Measurements from ENCODE around the gene CD37. TPM values are rescaled to one million over a fixed set of nuclear protein-coding genes. Genes with fewer than 3 reads are reported as not detected.

Gene CD37
- total and polyA plus RNA-seq, 7 experiments from 2014 or later, result 192 to 416 (median 330) TPM

Small RNA genes within 50 kb of the gene (microRNA-seq; reads per million reads assigned to microRNA genes)
- not detected for gene MIR4324 (ENCODE audit: borderline microRNAs expressed)

Other genes with a start within 250 kb of the CD37 start
- 100 to 1,000 TPM; 243 to 837 (median 449) TPM for gene SNRNP70, start 250.0 kb upstream of the CD37 start, total RNA-seq
- gene SNRNP70, start 250.0 kb upstream of the CD37 start, polyA plus RNA-seq, result 10 to 100 TPM; 48.0 to 63.1 TPM
- 10 to 100 TPM in 4 of 5 experiments, 1 to 10 TPM in 1; 3.7 to 21.7 (median 10.8) TPM for gene LIN7B, start 221.0 kb upstream of the CD37 start, total RNA-seq
- gene LIN7B, start 221.0 kb upstream of the CD37 start, polyA plus RNA-seq, result 1 to 10 TPM; 4.0 to 5.7 TPM
- 1 to 10 TPM; 1.3 to 2.8 (median 2.2) TPM for gene C19orf73, start 216.3 kb upstream of the CD37 start, total RNA-seq
- 1 to 10 TPM; 4.3 to 4.8 TPM for gene C19orf73, start 216.3 kb upstream of the CD37 start, polyA plus RNA-seq
- 1 to 10 TPM; 2.2 to 4.9 (median 3.3) TPM for gene PPFIA3, start 215.9 kb upstream of the CD37 start, total RNA-seq
- under 1 TPM; 0.15 to 0.54 TPM for gene PPFIA3, start 215.9 kb upstream of the CD37 start, polyA plus RNA-seq
- not detected for gene HRC, start 180.0 kb upstream of the CD37 start, total RNA-seq
- gene HRC, start 180.0 kb upstream of the CD37 start, polyA plus RNA-seq, result not detected
- 1 to 10 TPM in 1 of 5 experiments, under 1 TPM in 3, not detected in 1; 0.72 to 3.2 (median 0.85) TPM for gene TRPM4, start 177.6 kb upstream of the CD37 start, total RNA-seq
- under 1 TPM in 1 of 2 donors, not detected in 1; 0.13 TPM for gene TRPM4, start 177.6 kb upstream of the CD37 start, polyA plus RNA-seq
- 1 to 10 TPM; 3.6 to 6.1 (median 5.3) TPM for gene SLC6A16, start 10.2 kb upstream of the CD37 start, total RNA-seq
- gene SLC6A16, start 10.2 kb upstream of the CD37 start, polyA plus RNA-seq, result 1 to 10 TPM; 1.6 to 3.3 TPM
- gene TEAD2, start 27.0 kb downstream of the CD37 start, total RNA-seq, result under 1 TPM in 1 of 5 experiments, not detected in 4; 0.29 TPM
- gene TEAD2, start 27.0 kb downstream of the CD37 start, polyA plus RNA-seq, result not detected
- gene DKKL1, start 28.5 kb downstream of the CD37 start, total RNA-seq, result not detected
- not detected for gene DKKL1, start 28.5 kb downstream of the CD37 start, polyA plus RNA-seq
- under 1 TPM in 3 of 5 experiments, not detected in 2; 0.27 to 0.97 (median 0.42) TPM for gene KASH5, start 52.8 kb downstream of the CD37 start, total RNA-seq
- not detected for gene KASH5, start 52.8 kb downstream of the CD37 start, polyA plus RNA-seq
- not detected for gene PTH2, start 88.0 kb downstream of the CD37 start, total RNA-seq
- not detected for gene PTH2, start 88.0 kb downstream of the CD37 start, polyA plus RNA-seq
- not detected for gene GFY, start 90.0 kb downstream of the CD37 start, total RNA-seq
- gene GFY, start 90.0 kb downstream of the CD37 start, polyA plus RNA-seq, result not detected
- under 1 TPM in 2 of 5 experiments, not detected in 3; 0.12 to 0.22 TPM for gene SLC17A7, start 106.1 kb downstream of the CD37 start, total RNA-seq
- not detected for gene SLC17A7, start 106.1 kb downstream of the CD37 start, polyA plus RNA-seq
- gene PIH1D1, start 116.4 kb downstream of the CD37 start, total RNA-seq, result 100 to 1,000 TPM; 136 to 183 (median 159) TPM
- 10 to 100 TPM; 62.7 to 91.8 TPM for gene PIH1D1, start 116.4 kb downstream of the CD37 start, polyA plus RNA-seq
- gene ALDH16A1, start 117.8 kb downstream of the CD37 start, total RNA-seq, result 10 to 100 TPM; 27.6 to 38.1 (median 33.3) TPM
- gene ALDH16A1, start 117.8 kb downstream of the CD37 start, polyA plus RNA-seq, result 10 to 100 TPM; 28.3 to 37.8 TPM
- 100 to 1,000 TPM in 3 of 5 experiments, 10 to 100 TPM in 2; 90.6 to 401 (median 280) TPM for gene FLT3LG, start 138.8 kb downstream of the CD37 start, total RNA-seq
- 100 to 1,000 TPM; 148 to 168 TPM for gene FLT3LG, start 138.8 kb downstream of the CD37 start, polyA plus RNA-seq
- gene RPL13A, start 152.2 kb downstream of the CD37 start, total RNA-seq, result 1,000 to 10,000 TPM; 2,467 to 6,044 (median 5,762) TPM
- gene RPL13A, start 152.2 kb downstream of the CD37 start, polyA plus RNA-seq, result 1,000 to 10,000 TPM; 3,356 to 4,438 TPM
- 1,000 to 10,000 TPM; 2,065 to 3,362 (median 2,972) TPM for gene RPS11, start 161.0 kb downstream of the CD37 start, total RNA-seq
- gene RPS11, start 161.0 kb downstream of the CD37 start, polyA plus RNA-seq, result 1,000 to 10,000 TPM; 2,125 to 2,254 TPM
- 100 to 1,000 TPM in 1 of 5 experiments, 10 to 100 TPM in 3, 1 to 10 TPM in 1; 8.2 to 177 (median 47.5) TPM for gene FCGRT, start 177.3 kb downstream of the CD37 start, total RNA-seq
- 100 to 1,000 TPM; 117 to 129 TPM for gene FCGRT, start 177.3 kb downstream of the CD37 start, polyA plus RNA-seq
- gene RCN3, start 192.6 kb downstream of the CD37 start, total RNA-seq, result 10 to 100 TPM in 1 of 5 experiments, 1 to 10 TPM in 4; 1.9 to 14.5 (median 3.5) TPM
- gene RCN3, start 192.6 kb downstream of the CD37 start, polyA plus RNA-seq, result 10 to 100 TPM in 1 of 2 donors, 1 to 10 TPM in 1; 6.9 to 12.3 TPM
- 100 to 1,000 TPM; 222 to 267 (median 228) TPM for gene NOSIP, start 245.2 kb downstream of the CD37 start, total RNA-seq
- gene NOSIP, start 245.2 kb downstream of the CD37 start, polyA plus RNA-seq, result 1,000 to 10,000 TPM in 1 of 2 donors, 100 to 1,000 TPM in 1; 933 to 1,232 TPM
- 1 to 10 TPM in 2 of 5 experiments, under 1 TPM in 3; 0.44 to 2.9 (median 0.58) TPM for gene PRRG2, start 245.9 kb downstream of the CD37 start, total RNA-seq
- under 1 TPM in 1 of 2 donors, not detected in 1; 0.30 TPM for gene PRRG2, start 245.9 kb downstream of the CD37 start, polyA plus RNA-seq